DMS153 treated with DMSO at 0.1 percent for 48 hours (cell line): ENCODE measurements around the gene RASAL2.
A peak's percentile ranks its signal among the peaks of the same experiment; 100 is the strongest.

Source experiments
- DNase-seq: peaks from one replicate; lab custom pipeline; 2025; ENCODE audit not compliant: unreplicated experiment; lab: John Stamatoyannopoulos, UW

The RASAL2 gene

GRCh38 chr1:178093951-178094738 lies at the start of gene RASAL2:
Gene RASAL2 (plus strand): TSS chr1:178094104. CDS start chr1:178094493, 389 bp downstream.
- peak; percentile 54 for DNase-seq

DNA sequence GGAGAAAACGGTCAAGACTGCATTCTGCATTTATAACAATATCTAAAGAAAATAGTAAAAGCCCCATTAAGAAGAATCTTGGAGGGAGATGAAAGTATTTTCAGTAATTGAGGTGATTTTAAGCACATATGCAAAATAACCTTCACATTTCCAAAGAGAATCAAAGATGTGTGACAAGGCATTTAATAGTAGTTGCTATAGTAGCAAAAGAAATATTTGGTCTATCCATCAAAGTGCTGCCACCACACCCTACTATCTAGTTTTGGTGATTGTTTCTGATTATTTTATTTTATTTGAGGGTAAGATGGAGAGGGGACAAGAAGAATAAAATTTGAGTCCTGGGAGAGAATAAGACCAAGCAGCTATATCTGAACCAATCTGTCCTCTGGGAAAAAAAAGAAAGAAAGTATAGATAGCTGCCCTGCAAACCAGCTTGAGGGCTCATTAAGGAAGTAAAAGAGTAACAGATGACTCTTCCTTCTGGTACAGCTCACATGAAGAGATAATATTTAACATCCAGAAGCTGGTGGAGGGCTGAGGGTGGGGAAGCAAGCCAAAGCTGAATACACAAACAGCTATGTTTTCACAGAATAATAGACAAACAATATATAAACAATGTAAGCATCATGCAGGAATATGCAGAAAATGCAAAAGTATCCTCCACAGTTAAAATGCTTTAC lies 47.2 kb upstream of the RASAL2 start:
- no peak for DNase-seq

DNA sequence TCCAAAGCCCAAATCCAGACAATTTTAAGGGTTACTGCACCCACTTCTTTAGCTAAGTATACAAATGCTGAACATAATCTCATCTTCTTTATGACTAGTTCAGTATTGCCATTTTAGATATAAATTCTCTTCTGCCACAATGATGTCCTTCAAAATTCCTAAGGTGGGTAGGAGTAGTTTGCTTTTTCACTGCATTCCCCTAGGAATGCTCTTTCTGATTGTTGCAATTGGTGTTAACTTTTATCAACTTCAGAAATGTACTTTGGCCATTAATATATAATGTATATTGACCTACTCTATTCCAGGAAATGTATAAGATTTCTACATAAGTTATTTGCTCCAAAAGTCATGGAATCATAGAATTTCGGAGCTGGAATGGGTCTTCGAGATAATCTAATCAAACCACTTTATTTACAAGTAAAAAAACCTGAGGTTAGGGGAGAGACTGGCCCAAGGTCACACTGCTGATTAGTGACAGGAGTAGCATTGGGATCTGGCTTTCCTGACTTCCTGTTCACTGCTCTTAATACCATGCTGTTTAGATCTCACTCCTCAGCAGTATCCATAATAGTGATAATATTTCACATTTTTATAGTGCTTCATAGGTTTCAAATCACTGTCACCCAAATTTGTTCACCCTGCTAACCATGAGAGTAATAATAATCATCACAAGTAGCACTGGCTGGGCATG lies 46.4 kb upstream of the RASAL2 start:
- no peak for DNase-seq

GRCh38 chr1:178048426-178048825 lies 45.5 kb upstream of the RASAL2 start:
- no peak for DNase-seq

- DNase-seq: no peak
These were observed 45.0 kb upstream of the RASAL2 start for GRCh38 chr1:178048883-178049282.

GRCh38 chr1:178050084-178050483 lies 43.8 kb upstream of the RASAL2 start:
- DNase-seq: no peak

- DNase-seq: no peak
These were observed 42.8 kb upstream of the RASAL2 start for GRCh38 chr1:178051071-178051470.

DNA sequence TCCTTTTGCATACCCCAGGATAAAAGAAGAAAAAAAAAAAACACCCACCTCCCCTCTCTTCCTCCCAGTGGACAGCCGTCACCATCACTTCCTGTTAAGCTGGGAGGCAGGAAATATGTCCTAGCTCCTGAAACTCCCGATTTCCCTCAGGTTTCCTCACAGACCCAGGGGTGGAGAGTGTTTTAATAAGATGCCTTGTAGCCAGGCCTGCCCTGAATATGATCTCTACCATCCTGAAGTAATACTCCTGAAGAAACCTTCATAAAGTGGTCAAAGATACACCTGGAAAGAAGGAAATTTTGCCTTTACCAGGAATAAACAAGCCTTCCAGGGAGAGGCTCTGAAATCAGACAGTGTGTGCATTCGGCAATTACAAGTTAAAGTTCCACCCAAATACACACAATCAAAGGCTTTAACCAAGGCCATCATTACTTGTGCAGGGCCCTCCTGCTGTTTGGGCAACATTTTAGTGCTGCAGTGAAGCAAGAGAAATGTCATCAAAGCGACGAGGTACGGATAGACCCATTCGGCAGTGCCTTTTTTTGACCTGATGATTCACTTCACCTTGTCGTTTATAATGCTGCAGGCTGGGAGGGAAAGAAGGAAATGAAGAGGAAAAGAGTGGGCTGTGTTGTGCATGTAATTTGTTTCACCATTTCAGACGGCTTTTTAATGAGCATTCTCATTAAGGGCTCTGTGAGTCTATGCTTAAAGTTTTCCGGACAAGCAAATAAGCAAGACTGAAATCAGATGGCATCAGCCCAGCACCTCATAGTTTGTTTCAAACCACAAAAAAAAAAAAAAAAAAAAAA lies 41.0 kb upstream of the RASAL2 start:
- no peak for DNase-seq

- peak; percentile 47 for DNase-seq
These were observed 38.8 kb upstream of the RASAL2 start for GRCh38 chr1:178055093-178055492.

DNA sequence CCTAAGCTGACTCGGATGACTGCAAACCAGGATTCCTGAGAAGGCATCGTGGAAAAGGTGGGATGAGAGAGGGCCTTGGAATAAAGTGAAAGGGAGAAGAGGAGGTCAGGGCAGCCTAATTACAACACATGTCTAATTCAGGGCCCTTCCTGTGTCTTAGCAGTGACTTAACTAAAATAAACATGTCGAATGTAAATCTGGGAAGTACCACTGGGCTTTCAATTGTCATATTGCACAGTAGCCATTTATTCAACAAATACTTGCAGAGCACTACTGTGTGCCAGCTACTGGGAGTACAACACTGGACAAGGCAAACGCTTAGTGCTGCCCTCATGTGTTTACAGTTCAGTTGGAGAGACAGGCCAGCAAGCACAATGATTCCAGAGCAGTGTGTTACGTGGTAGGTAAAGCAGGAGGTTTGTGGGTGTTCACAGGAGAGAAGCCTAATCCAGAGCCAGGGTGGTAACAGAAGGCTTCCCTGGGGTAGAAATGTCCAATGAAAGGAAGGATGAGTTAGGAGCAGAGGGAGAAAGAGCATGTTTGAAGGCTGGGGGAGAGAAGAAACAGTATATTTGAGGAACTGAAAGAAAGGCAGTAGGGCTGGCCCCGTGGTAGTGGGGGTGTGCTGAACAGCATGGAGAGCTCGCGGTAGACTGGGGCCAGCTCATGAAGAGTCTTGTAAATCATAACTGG lies 38.0 kb upstream of the RASAL2 start:
- DNase-seq: no peak

DNA sequence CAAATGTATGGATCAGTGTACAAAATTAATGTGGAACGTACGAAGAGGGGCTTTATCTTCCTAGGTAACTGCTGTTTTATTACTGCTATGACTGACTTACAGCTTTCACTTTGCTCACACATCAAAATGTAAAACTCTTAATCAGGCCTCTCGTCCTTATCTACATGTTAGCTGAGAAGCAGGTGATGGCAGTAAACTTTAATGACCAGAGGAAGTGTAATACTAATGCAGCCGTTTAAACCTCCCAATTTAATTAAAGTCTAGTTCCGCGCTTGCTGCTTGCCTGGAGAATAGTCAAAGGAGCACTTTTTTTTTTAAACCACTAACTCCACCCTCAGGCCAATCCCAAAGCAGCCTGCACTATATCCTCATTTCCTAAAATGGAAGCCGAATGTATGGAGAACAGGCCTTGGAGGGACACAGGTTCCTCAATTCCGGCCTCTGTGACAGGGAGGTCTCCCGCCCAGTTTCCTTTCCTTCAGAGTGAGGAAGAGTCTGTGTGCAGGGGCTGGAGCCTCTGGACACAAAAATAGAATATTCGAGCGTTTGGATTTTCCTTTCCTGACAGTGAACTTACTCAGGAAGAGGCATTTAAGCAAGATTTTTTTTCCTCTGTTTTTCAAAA lies 36.7 kb upstream of the RASAL2 start:
- DNase-seq: peak; percentile 61

DNA sequence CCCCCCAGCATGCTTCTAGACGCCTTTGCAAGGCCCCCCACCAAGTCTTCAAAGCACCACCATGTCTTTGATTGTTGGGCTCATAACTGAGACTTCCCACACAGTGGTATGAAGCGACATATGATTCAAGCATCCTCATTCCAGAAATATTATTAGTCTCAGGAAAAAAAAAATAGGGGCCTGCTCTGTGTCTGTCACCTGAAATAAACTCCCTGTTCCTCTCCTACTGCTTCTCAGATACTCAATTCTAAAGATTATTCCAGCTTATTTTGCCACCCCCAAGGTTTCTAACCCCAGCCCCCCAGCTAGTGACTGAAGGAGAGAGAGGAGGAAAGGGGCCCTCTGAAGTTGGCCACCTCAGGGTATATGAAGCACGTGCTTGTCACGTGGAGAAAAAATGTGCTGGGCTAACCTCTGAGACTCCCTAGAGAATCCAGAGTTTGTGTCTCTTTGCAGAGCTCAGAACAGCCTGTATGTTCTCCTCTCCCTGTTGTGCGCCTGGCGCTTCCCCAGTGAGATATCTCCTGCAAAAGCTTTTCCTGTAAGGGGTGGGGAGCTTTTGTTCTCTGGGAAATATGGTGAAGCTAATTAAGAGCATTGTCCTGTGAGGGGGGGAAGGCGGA lies 35.9 kb upstream of the RASAL2 start:
- peak; percentile 57 for DNase-seq

DNA sequence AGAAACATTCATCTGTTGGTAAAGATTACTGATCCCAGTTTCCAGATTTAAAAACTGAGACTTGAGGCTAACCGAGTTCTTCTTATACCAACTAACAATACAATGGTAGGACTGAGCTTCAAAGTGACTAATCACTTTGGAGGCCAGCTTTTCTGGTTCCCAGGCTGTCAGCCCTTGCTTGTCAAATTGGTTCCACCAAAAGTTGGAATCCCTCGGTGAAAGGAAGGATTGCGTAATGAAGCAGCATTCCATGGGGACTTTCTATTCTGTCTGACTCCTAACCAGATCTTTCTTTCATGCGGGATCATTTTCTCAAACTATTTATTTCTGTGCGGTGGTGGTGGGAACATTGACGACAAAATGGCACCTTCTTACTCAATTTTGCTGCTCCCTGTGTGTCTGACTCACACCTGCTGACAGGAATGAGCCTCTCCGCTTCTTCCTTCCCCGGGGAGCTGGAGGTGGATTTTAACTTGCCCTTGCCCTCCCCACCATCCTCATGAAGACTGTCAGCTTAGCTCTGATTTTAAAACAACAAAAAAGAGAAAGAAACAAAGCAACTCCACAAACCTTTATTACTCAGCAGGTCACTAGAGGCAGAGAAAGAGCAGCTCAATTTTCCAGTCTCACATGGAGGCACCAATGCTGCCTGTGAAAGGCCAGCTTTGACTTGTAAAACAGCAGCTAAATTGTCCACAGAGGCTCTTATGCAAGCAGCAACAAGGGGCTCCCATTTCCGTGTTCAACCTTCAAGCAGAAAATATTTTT lies 32.9 kb upstream of the RASAL2 start:
- DNase-seq: no peak

DNA sequence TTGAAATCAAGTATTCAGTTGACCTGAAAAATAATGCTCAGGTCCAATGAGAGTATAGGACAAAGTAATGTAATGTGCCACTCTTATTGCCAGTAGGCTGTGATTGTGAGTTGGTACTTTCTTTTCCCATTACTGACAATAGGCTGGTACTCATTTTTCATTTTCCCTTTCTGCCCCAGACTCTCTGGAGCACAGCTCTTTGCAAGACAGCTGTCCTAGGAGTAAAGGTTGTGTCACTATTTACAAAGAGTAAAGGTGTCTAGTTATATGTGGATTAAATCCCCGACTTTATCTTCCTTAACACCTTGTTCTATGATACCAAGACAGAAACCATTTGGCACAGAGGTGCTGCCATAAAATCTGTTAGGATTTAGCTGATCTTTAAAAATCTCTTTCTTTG lies 32.3 kb upstream of the RASAL2 start:
- no peak for DNase-seq

DNA sequence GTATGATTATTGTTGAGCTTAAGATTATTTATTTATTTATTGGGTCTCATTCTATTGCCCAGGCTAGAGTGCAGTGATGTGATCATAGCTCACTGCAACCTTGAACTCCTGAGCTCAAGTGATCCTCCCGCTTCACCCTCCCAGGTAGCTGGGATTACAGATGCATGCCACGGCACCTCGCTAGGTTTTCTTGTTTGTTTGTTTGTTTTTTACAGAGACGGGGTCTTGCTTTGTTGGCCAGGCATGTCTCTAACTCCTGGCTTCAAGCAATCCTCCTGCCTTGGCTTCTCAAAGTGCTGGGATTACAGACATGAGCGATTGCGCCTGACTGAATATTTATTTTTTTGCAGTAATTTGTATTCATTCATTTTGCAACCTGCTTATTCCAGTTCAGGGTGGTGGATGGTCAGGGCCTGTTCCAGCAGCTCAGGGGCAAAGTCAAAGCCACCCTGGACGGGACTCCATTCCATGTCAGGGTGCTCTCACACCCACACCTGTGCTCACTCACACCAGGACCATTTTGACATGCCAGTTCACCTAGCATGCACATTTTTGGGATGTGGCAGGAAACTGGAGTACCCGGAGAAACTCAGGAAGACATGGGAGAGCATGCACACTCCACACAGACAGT lies 29.6 kb upstream of the RASAL2 start:
- no peak for DNase-seq

DNA sequence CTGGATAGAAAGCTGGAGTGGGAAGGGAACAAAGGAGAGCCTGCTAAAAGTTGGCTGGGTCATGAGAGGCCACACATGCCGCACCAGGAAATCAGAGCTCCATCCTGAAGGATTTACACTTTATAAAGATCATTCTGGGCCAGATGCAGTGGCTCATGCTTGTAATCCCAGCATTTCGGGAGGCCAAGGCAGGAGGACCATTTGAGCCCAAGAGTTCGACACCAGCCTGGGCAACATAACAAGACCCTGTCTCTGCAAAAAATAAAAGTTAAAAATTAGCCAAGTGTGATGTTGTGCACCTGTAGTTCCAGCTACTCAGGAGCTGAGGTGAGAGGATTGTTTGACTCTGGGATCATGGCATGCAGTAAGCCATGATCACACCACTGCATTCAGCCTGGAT lies 28.7 kb upstream of the RASAL2 start:
- DNase-seq: no peak

- DNase-seq: no peak
These were observed 27.5 kb upstream of the RASAL2 start for GRCh38 chr1:178066296-178066907.
